Germinal center (tissue), 1 donor: ENCODE results near the gene TANC1.

ENCODE experiments used
- DNase-seq: peaks from one replicate; pipeline ENCODE4 v3.0.0; 2012; ENCODE audit warnings: mixed read lengths, low spot score

Gene TANC1

DNA sequence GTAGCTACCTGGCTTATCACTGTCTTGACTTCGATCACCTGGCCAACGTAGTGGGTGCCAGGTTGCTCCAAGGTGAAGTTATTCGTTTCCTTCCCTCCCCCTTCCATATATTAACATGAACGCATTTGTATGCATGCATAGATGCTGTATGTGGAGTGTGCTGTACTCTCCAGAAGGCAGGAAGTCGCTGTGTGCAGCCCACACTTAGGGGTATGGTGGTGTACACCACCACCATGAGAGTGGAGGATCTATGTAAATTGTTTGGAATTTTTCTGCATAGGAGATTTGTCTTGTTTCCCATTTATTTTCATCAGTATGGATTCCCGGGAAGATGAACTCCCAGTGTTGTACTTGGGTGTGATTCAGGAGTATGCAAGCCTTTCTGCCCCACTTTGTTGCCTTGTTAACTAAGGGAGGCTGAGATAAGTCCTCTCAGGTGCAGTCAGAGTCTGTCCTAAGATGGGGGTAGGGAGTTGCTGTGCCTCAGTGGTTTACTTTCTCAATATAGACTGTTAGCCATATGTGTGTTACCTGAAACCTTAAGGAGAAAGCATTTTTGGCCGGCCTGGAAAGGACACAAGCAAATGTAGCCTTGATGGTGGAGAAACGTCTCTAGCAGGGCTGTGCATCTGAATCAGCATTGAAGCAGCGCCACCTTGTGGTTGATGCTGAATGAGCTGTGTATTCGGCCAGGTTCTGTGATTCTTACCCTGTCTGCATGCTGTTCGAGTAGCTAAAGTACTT, 149.8 kb downstream of the TANC1 start:
- peak; percentile 35 for DNase-seq

DNA sequence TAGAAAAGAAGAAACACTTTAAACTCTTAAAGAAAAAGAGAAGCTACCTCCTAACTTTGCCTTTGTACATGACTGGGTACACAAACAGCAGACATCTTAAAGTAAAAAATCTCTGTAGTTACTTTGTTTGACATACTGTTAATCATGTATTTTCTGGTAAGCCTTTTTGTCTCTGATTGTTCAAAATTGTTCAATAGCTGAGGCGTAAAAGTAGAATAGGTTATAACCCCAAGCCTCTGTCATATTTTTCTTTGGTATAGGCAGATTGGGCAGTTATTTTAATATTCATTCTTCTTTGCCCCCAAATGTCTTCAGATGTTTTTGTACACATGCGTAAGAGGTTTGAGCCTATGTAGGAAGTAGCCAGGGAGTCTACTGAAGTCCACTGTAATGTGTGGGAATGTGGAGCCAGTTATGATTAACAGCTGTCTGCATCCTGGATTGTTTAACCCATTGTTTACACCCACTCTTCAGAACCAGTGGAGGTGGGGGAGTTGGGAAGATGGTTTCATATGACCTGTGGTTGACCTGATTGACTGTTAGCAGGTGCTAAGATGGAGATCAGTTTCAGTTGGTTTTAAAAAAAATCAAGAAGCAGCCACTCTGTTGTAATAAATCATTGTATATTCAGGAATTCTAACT, 150.5 kb downstream of the TANC1 start:
- DNase-seq = no peak

DNA sequence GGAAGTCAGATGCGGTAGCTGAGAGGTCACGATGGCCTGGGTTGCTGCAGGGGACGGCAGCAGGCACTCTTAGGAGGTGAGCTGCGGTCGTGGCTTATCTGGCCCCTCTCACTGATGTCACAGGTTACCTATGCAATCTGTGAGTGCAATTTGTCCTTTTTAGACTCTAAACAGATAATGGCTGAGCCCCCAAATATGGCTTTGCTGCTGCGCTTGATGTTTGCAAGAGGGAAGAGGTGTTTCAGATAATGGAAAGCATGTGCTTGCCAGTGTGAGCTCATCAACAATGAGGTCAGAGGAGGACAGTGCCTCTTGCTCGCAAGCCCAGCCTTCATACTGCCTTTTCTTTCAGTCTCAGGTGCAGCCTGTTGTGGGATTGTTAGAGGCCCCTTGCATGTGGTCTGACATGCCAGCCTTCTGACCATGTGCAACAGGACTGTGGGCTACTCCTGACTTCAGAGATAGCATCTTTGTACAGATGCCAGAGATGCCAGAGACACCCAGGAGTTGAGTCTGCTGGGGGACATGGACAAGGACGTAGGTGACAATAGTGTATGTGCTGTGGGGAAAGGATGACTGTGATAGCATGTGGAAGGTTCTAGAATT, 151.3 kb downstream of the TANC1 start:
- no peak for DNase-seq

- no peak for DNase-seq
These were observed 155.3 kb downstream of the TANC1 start for GRCh38 chr2:159123786-159124185.

DNA sequence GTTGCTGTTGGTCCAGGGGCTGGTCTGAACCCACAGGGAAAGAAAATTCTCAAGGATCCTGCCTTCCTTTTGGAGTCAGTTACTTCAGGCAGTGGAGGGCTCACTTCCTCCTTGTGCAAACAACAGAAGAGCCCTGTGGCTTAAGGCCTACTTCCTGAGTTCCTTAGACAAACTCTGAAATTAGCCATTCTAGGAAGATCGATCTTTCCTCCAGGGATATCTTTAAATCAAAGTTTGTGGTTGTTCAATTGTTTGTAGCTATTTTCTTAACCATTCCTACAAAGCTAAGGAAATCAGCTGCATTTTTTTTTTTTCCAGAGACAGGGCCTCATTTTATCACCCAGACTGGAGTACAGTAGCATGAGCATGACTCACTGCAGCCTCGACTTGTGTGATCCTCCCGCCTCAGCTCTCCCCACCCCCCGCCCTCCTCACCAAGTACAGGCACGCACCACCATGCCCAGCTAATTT, 156.0 kb downstream of the TANC1 start:
- no peak for DNase-seq

- DNase-seq = no peak
These were observed 156.6 kb downstream of the TANC1 start for GRCh38 chr2:159124931-159125467.

DNA sequence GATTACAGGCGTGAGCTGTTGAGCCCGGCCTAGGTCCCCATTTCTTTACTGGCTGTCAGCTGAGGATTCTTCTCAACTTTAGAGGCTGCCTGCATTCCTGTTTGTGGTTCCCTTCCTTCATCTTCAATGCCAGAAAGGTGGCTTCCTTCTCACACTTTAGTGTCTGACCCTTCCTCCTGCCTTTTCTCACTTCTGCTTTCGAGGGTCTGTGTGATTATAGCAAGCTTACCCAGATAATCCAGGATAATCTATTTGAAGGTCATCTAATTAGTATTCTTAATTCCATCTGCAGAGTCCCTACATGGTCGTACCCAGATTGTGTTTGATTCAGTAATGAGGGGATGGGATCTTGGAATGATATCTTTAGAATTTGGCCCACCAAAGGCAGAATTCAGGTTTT, 157.4 kb downstream of the TANC1 start:
- no peak for DNase-seq

GRCh38 chr2:159126432-159127022, 158.1 kb downstream of the TANC1 start:
- no peak for DNase-seq

- no peak for DNase-seq
These were observed 159.8 kb downstream of the TANC1 start for GRCh38 chr2:159128191-159128590.

GRCh38 chr2:159129269-159129668, 160.8 kb downstream of the TANC1 start:
- no peak for DNase-seq

- no peak for DNase-seq
These were observed 161.4 kb downstream of the TANC1 start for GRCh38 chr2:159129824-159130223.

DNA sequence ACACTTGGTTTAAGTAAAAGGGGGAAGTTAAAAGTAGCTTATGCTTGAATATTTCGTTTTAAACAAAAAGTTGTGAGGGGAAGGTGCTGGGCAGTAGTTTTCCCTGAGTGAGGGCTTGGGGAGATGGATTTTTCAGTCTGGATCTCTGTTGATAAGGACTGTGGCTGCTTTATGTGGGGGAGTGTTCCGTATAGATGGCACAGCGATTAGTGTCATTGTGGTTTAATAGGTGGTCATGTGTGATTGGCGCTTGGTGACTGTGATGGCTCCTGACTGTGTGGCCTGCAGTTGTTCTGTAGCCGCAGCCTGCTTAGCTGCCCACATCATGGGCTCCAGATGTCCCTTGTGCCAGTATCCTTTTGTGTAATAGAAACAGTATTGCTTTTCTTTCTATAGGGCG, 161.9 kb downstream of the TANC1 start:
- DNase-seq = no peak

- no peak for DNase-seq
These were observed 162.9 kb downstream of the TANC1 start for GRCh38 chr2:159131267-159131913.

- DNase-seq = no peak
These were observed 163.5 kb downstream of the TANC1 start for GRCh38 chr2:159131914-159132281.

GRCh38 chr2:159133797-159134196, 165.4 kb downstream of the TANC1 start:
- no peak for DNase-seq

- no peak for DNase-seq
These were observed 166.5 kb downstream of the TANC1 start for GRCh38 chr2:159134979-159135378.

DNA sequence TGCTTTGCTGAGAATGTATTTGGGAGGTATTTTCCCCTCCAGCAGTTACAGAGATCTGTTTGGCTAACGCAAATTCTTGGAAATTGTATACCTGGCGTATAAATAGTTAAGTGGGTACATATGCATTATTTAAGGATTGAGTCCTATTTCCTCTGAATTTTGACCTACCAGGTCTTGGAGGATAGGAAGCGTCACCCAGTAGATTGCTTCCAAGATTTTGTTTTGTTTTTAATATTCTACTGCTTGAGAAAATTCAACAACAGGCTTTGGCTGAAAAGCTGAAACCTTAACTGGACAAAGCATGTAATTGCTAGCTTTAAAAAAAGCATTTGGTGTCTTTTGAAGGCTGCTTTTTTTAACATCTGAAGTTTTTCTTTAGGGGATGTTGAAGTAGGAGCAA, 168.0 kb downstream of the TANC1 start:
- DNase-seq = no peak

DNA sequence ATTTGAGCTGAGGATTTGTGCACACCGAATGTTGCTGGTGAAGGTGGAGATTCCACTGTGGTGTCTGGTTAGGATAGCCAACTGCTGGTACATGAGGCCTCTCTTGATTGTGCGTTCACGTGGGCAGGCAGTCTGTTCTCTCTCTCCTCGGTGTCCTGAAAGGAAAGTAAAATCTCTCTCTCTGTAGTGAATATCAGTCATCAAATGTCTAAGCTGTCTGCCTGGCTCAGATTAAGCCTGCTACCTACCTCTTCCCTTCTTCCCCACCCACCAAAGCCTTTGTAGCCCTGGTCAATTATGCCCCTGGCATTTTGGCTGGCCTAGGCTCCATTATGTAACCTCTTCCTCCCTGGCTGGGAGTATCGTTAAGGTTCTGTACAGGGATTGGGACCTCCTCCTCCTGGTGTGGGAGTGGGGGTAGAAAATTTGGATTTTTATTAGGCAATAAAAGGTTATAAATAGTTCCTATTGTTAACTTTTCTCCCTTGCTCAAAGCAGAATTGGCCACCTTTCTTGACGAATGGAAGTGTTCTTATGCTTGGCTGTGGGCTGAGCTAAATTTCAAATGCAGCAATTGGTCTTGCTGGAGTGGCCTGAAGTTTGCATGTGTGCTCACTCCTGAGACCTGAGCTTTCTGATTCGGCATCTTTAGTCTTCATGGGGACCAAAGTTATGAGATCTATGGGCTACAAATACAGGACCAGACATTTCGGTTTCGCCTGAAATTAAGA, 169.2 kb downstream of the TANC1 start:
- DNase-seq = no peak

DNA sequence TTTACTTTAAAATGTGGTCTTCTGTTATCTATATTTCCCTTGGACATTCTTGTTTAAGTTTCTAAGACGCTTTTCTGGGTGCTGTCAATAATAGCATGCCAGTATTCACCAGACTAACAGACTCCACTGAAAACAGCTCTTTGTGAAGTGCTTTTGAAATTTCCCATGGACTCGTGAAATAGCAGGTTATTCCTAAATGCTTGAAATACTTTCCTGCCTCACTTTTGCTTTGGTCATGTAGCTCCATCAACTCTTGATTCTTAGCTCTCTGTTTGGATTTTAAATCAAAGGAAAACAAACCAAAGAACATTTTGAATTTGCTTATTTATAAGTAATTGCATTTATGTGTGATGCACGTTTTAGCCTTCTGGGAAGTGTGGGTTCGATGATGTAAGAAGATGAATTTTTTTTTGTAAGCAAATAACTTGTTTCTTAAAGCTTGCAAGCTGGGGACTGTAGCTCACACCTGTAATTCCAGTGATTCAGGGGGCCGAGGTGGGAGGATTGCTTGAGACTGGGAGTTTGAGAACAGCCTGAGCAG, 170.3 kb downstream of the TANC1 start:
- no peak for DNase-seq

- DNase-seq = no peak
These were observed 170.9 kb downstream of the TANC1 start for GRCh38 chr2:159139216-159139933.
